SK-N-SH (cell line): ENCODE data around the gene BOD1L1. TPM values are rescaled to one million over a fixed set of nuclear protein-coding genes. Genes with fewer than 3 reads are reported as not detected.

Experiments used
- CTCF ChIA-PET: fragments of 300-600, 350-600 bp; formaldehyde crosslinking; extraction: SDS; loops from one replicate; lab custom pipeline; 2021; lab: Yijun Ruan, JAX
- POLR2A ChIA-PET: fragments of 350-600 bp; sonication (Branson Sonifier 250); formaldehyde crosslinking; extraction: SDS; loops from one replicate; lab custom pipeline; 2020; ENCODE audit warnings: antibody characterized with exemption, inconsistent platforms; lab: Yijun Ruan, JAX
- DNase-seq: peaks from one replicate; pipeline ENCODE4 v3.0.0; 2012
- H2AFZ ChIP-seq: fragments of 200-600 bp; sonication (generic); 2 replicates; pipeline ENCODE4 v1.8.1; 2016; ENCODE audit warnings: antibody characterized with exemption, mild to moderate bottlenecking, low read depth
- H3F3A ChIP-seq: fragments of 200-600 bp; sonication (generic); replicated peaks from 2 replicates; pipeline ENCODE3; 2016; ENCODE audit warnings: antibody characterized with exemption, mild to moderate bottlenecking; ENCODE audit not compliant: insufficient read depth
- H3K27ac ChIP-seq, 2 experiments: fragments of 200-500 bp in 1 of 2; fragments of 200-600 bp in 1 of 2; sonication (Bioruptor generic) in 1 of 2; sonication (generic), shearing (Covaris generic) in 1 of 2; 2 replicates each; pipeline versions ENCODE4 v1.5.1 to v1.6.1; 2014 to 2016; ENCODE audit warnings: low read depth in 2 of 2, inconsistent platforms in 1 of 2, low read length in 1 of 2, mild to moderate bottlenecking in 1 of 2, mixed read lengths in 1 of 2
- H3K27me3 ChIP-seq: fragments of 200-600 bp; sonication (generic), shearing (Covaris generic); 2 replicates; pipeline ENCODE4 v1.6.1; 2016; ENCODE audit warnings: mixed run types; ENCODE audit not compliant: insufficient read depth
- H3K36me3 ChIP-seq, 2 experiments: fragments of 200-500 bp in 1 of 2; fragments of 200-600 bp in 1 of 2; sonication (Bioruptor generic) in 1 of 2; sonication (generic) in 1 of 2; replicated peaks in 1 of 2; 2 replicates each; pipeline versions ENCODE3 to v1.5.1; 2014 to 2016; ENCODE audit warnings: low read length in 1 of 2, mild to moderate bottlenecking in 1 of 2; ENCODE audit not compliant: insufficient read depth in 2 of 2, control insufficient read depth in 1 of 2
- H3K4me1 ChIP-seq, 2 experiments: fragments of 200-500 bp in 1 of 2; fragments of 200-600 bp in 1 of 2; sonication (Bioruptor generic) in 1 of 2; sonication (generic), shearing (Covaris generic) in 1 of 2; 2 replicates each; pipeline versions ENCODE4 v1.5.1 to v1.6.1; 2014 to 2016; ENCODE audit warnings: low read depth in 1 of 2, low read length in 1 of 2, mixed run types in 1 of 2; ENCODE audit not compliant: insufficient read depth in 2 of 2, control insufficient read depth in 1 of 2
- H3K4me2 ChIP-seq: fragments of 200-600 bp; sonication (generic), shearing (Covaris generic); 2 replicates; pipeline ENCODE4 v1.6.1; 2017; ENCODE audit warnings: mixed run types
- H3K4me3 ChIP-seq, 2 experiments: fragments of 200-500 bp in 1 of 2; fragments of 200-600 bp in 1 of 2; sonication (Bioruptor generic) in 1 of 2; sonication (generic), shearing (Covaris generic) in 1 of 2; 2 replicates each; pipeline versions ENCODE4 v1.5.1 to v1.8.1; 2014 to 2016; ENCODE audit warnings: low read depth in 2 of 2, inconsistent platforms in 1 of 2, low read length in 1 of 2, mild to moderate bottlenecking in 1 of 2, mixed read lengths in 1 of 2, moderate library complexity in 1 of 2
- H3K79me2 ChIP-seq: fragments of 200-600 bp; sonication (generic); 2 replicates; pipeline ENCODE4 v1.8.1; 2017; ENCODE audit warnings: mild to moderate bottlenecking; ENCODE audit not compliant: insufficient read depth
- H3K9ac ChIP-seq: fragments of 200-600 bp; sonication (generic); 2 replicates; pipeline ENCODE4 v1.6.1; 2017; ENCODE audit warnings: mixed run types
- H3K9me2 ChIP-seq: fragments of 200-600 bp; sonication (generic); 2 replicates; pipeline ENCODE4 v1.6.1; 2017; ENCODE audit warnings: mixed run types
- H3K9me3 ChIP-seq: fragments of 200-600 bp; sonication (generic); 2 replicates; pipeline ENCODE4 v1.6.1; 2017; ENCODE audit warnings: mixed run types, mild to moderate bottlenecking, moderate library complexity
- H4K20me1 ChIP-seq: fragments of 200-600 bp; sonication (generic); 2 replicates; pipeline ENCODE4 v1.6.1; 2017; ENCODE audit warnings: mild to moderate bottlenecking, mixed run types; ENCODE audit not compliant: insufficient read depth
- CHD2 ChIP-seq: fragments of 150-350 bp; IDR thresholded peaks from 2 replicates; pipeline ENCODE4 v1.6.1; 2018; ENCODE audit warnings: low read length; ENCODE audit not compliant: partially characterized antibody
- FOXM1 ChIP-seq: IDR thresholded peaks from 2 replicates; pipeline ENCODE4 v1.4.0; 2012; ENCODE audit warnings: low read depth, mild to moderate bottlenecking
- MXI1 ChIP-seq: IDR thresholded peaks from 2 replicates; pipeline ENCODE4 v1.6.1; 2012; ENCODE audit warnings: mild to moderate bottlenecking, low read depth, low read length, improper control_type of control experiment
- NFIC ChIP-seq: IDR thresholded peaks from 2 replicates; pipeline ENCODE4 v1.4.0; 2012; ENCODE audit warnings: borderline replicate concordance
- RXRA ChIP-seq: IDR thresholded peaks from 2 replicates; pipeline ENCODE4 v1.4.0; 2012; ENCODE audit warnings: low read depth, mild to moderate bottlenecking, borderline replicate concordance
- SIN3A ChIP-seq: IDR thresholded peaks from 2 replicates; pipeline ENCODE4 v1.6.1; 2012; ENCODE audit warnings: low read depth, mild to moderate bottlenecking, low read length, moderate library complexity, borderline replicate concordance
- SMC3 ChIP-seq: IDR thresholded peaks from 2 replicates; pipeline ENCODE4 v1.6.1; 2012; ENCODE audit warnings: low read depth, low read length, improper control_type of control experiment
- TEAD4 ChIP-seq: IDR thresholded peaks from 2 replicates; pipeline ENCODE4 v1.4.0; 2012; ENCODE audit warnings: mild to moderate bottlenecking, borderline replicate concordance; ENCODE audit not compliant: insufficient read depth
- WGBS: methylation state at CpG from one replicate; pipeline ENCODE4 v1.1.6; 2017; ENCODE audit warnings: low lambda C conversion rate; 5-methylcytosine and 5-hydroxymethylcytosine counted together
- polyA plus RNA-seq, 3 experiments: library from polyadenylated mRNA; depleted of rRNA; stranded (reverse); fragments of >200 nt; gene quantifications; 2 replicates each; pipeline ENCODE4 v1.2.3, GENCODE V29; 2012
- TF ChIP-seq, protein P1 (sequence below): IDR thresholded peaks from 2 replicates; pipeline ENCODE4 v1.4.0; 2012; ENCODE audit warnings: low read depth, borderline replicate concordance
- TF ChIP-seq, protein P2 (sequence below): fragments of 150-350 bp; IDR thresholded peaks from 2 replicates; pipeline ENCODE4 v1.6.1; 2016; ENCODE audit warnings: mild to moderate bottlenecking, low read depth, low read length
- TF ChIP-seq, protein P3 (sequence below): IDR thresholded peaks from 2 replicates; pipeline ENCODE4; 2012
- TF ChIP-seq, protein P4 (sequence below): IDR thresholded peaks from 2 replicates; pipeline ENCODE4 v1.4.0; 2012; ENCODE audit warnings: low read depth

Gene BOD1L1
- polyA plus RNA-seq, 1 of the 3 experiments (the other 2 are of a cell fraction) = 12.5 TPM

DNA sequence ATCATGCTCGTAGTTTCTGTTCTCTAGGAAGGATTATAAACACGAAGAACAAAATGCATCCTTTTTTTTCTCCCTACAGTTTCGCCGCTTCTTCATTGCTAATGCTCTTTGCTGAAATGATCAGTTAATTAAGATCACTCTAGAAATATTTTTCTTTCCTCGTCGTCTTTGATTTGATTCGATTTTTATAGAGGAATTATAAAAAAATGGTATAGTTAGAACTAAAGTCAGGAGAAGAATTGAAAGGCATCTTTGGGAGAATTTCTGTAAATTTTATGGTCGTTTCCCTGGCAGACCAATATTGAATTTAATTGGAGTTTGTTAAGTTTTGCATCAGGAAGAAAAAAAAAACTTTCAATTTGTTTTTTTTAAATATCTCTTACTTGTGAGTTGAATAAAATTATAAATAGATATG is 82.1 kb downstream of the BOD1L1 start (continued):
- TF ChIP-seq, protein P1, sequence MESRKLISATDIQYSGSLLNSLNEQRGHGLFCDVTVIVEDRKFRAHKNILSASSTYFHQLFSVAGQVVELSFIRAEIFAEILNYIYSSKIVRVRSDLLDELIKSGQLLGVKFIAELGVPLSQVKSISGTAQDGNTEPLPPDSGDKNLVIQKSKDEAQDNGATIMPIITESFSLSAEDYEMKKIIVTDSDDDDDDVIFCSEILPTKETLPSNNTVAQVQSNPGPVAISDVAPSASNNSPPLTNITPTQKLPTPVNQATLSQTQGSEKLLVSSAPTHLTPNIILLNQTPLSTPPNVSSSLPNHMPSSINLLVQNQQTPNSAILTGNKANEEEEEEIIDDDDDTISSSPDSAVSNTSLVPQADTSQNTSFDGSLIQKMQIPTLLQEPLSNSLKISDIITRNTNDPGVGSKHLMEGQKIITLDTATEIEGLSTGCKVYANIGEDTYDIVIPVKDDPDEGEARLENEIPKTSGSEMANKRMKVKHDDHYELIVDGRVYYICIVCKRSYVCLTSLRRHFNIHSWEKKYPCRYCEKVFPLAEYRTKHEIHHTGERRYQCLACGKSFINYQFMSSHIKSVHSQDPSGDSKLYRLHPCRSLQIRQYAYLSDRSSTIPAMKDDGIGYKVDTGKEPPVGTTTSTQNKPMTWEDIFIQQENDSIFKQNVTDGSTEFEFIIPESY = no peak
- TF ChIP-seq NFIC = no peak
- TF ChIP-seq, all 33 proteins: peak for 0

DNA sequence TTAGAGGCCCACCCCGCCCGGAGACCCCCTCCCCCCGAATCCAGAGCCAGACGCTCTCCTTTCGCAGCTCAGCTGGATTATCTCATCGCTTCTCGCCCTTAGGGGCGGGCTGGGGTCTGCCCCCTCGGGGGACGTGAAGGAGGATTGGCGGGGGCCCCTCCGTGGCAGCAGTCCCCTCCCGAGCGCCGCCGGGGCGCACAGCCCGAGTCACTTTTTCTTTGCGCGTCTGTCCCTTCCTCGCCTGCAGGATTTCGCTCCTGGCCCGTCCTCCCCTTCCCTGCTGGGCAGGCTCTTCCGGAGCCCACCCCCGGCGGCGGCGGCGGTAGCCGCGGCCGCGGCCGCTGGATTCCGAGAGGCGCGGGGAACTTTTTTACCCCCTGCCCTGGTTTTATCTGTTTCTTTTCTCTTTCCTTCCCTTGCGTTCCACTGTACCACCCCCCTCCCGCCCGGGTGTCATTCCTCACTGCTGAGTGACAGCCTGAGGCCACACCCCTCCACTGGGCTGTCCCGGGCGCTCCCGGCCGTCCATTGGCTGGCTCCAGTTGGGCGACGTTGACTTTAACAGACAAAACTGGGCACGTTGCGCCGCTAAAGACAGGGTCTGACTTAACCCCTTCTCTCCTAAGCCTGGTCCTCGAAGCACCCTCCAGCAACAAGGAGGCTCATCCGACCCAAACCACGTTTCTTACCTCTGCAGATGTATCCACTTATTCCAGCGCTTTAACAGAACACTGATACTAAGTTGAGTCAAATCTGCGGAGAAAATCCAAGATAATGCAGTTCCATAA is 82.7 kb downstream of the BOD1L1 start:
- no peaks in the 10 kb centered on the region for H4K20me1 ChIP-seq
- no peaks in the 10 kb centered on the region for H3K36me3 ChIP-seq
- peak overlapping the region; percentile 58 to 60 for H3K4me3 ChIP-seq
- H3K4me1 ChIP-seq = peaks cover 5 to 8% of the 10 kb centered on the region in 2 experiments; a peak in 2 of 4 replicates
- H3K27ac ChIP-seq = no peak overlapping the region
- H2AFZ ChIP-seq = peak overlapping the region; percentile 77
- no peak overlapping the region for H3K9ac ChIP-seq
- peak; percentile 87 for DNase-seq
- H3F3A ChIP-seq = no peaks in the 10 kb centered on the region
- peak overlapping the region; percentile 74 for H3K4me2 ChIP-seq
- ChIA-PET CTCF (interaction anchor here (0.6 to 4.1 kb wide), 4 partner anchors 674 to 1482 kb away, joined by 3 to 38 read pairs (median 6); no protein-coding TSS in a partner anchor), POLR2A (no interaction called here)
- no peaks in the 10 kb centered on the region for H3K79me2 ChIP-seq
- no peaks in the 10 kb centered on the region for H3K9me3 ChIP-seq
- TF ChIP-seq, protein P2, sequence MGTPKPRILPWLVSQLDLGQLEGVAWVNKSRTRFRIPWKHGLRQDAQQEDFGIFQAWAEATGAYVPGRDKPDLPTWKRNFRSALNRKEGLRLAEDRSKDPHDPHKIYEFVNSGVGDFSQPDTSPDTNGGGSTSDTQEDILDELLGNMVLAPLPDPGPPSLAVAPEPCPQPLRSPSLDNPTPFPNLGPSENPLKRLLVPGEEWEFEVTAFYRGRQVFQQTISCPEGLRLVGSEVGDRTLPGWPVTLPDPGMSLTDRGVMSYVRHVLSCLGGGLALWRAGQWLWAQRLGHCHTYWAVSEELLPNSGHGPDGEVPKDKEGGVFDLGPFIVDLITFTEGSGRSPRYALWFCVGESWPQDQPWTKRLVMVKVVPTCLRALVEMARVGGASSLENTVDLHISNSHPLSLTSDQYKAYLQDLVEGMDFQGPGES = no peak
- TF ChIP-seq SMC3 (no peak), CHD2 (no peak), FOXM1 (no peak), RXRA (no peak), MXI1 (no peak), TEAD4 (no peak), SIN3A (no peak), NFIC (no peak)
- TF ChIP-seq, protein P3, sequence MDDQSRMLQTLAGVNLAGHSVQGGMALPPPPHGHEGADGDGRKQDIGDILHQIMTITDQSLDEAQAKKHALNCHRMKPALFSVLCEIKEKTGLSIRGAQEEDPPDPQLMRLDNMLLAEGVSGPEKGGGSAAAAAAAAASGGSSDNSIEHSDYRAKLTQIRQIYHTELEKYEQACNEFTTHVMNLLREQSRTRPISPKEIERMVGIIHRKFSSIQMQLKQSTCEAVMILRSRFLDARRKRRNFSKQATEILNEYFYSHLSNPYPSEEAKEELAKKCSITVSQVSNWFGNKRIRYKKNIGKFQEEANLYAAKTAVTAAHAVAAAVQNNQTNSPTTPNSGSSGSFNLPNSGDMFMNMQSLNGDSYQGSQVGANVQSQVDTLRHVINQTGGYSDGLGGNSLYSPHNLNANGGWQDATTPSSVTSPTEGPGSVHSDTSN = peak; percentile 97
- TF ChIP-seq, protein P4, sequence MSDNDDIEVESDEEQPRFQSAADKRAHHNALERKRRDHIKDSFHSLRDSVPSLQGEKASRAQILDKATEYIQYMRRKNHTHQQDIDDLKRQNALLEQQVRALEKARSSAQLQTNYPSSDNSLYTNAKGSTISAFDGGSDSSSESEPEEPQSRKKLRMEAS = peak; percentile 93
- no peaks in the 10 kb centered on the region for H3K9me2 ChIP-seq
- 2% methylated on average over 34 of the region's 54 CpGs for WGBS
- H3K27me3 ChIP-seq = peaks cover 74% of the 10 kb centered on the region
